GM12878 (cell line): ENCODE measurements around the gene MYBPC2. TPM values are rescaled to one million over a fixed set of nuclear protein-coding genes. Genes with fewer than 3 reads are reported as not detected.

Source experiments
- ATAC-seq: fragments of 200-7000 bp; cut with Tn5 transposase; 3 replicates; pipeline ENCODE4 v1.9.1; 2020; ENCODE audit warnings: mild to moderate bottlenecking, moderate library complexity
- BruUV-seq: library from RNA; stranded (reverse); fragments of 400-500 nt; replicated peaks from 2 replicates; lab custom pipeline; 2021; lab: Mats Ljungman, UMichigan
- CTCF ChIA-PET: fragments of 300-600 bp; sonication (Branson Sonifier 250); formaldehyde crosslinking; extraction: SDS; loops from one replicate; lab custom pipeline; 2021; ENCODE audit warnings: inconsistent platforms; lab: Yijun Ruan, JAX
- POLR2A ChIA-PET: fragments of 350-600 bp; formaldehyde crosslinking; extraction: SDS; loops from one replicate; lab custom pipeline; 2021; ENCODE audit warnings: inconsistent platforms; lab: Charles Lee
- RAD21 ChIA-PET: fragments of 300-600 bp; sonication (Branson Sonifier 250); formaldehyde crosslinking; loops from one replicate; lab custom pipeline; 2023; ENCODE audit warnings: antibody characterized with exemption; ENCODE audit not compliant: unreplicated experiment; lab: Charles Lee
- SMC1A ChIA-PET: fragments of 300-600 bp; sonication (Branson Sonifier 250); formaldehyde crosslinking; loops from one replicate; lab custom pipeline; 2023; ENCODE audit not compliant: unreplicated experiment, uncharacterized antibody; lab: Charles Lee
- DNase-seq: peaks from one replicate; pipeline ENCODE4 v3.0.0-alpha.2; 2011; ENCODE audit warnings: low read depth, low spot score
- FAIRE-seq: peaks from 3 replicates; lab custom pipeline; 2011; peaks lifted over from hg19 to GRCh38; lab: Jason Lieb, UNC
- H2AFZ ChIP-seq: 2 replicates; pipeline ENCODE4 v1.6.0; 2011; ENCODE audit warnings: low read depth, low read length, control low read depth; ENCODE audit not compliant: control insufficient read depth
- H3K27ac ChIP-seq: 2 replicates; pipeline ENCODE4 v1.5.1; 2011; ENCODE audit warnings: control low read depth; ENCODE audit not compliant: control insufficient read depth, insufficient read depth
- H3K27me3 ChIP-seq, 2 experiments: replicated peaks in 1 of 2; 2 replicates each; pipeline versions ENCODE4 v1.6.0 to v1.6.1; 2011; ENCODE audit warnings: low read length in 1 of 2; ENCODE audit not compliant: control insufficient read depth in 2 of 2, insufficient read depth in 2 of 2
- H3K36me3 ChIP-seq, 2 experiments: 2 replicates each; pipeline ENCODE4 v1.5.1; 2011; ENCODE audit warnings: low read length in 1 of 2; ENCODE audit not compliant: control insufficient read depth in 2 of 2, insufficient read depth in 2 of 2
- H3K4me1 ChIP-seq: 2 replicates; pipeline ENCODE4 v1.6.1; 2011; ENCODE audit warnings: mild to moderate bottlenecking, low read length, moderate library complexity, mixed read lengths; ENCODE audit not compliant: control insufficient read depth, insufficient read depth
- H3K4me2 ChIP-seq: 2 replicates; pipeline ENCODE4 v1.6.0; 2011; ENCODE audit warnings: control low read depth; ENCODE audit not compliant: control insufficient read depth, insufficient read depth
- H3K4me3 ChIP-seq: fragments of 200-600 bp; sonication (generic); 2 replicates; pipeline ENCODE4 v1.5.1; 2016
- H3K79me2 ChIP-seq: 2 replicates; pipeline ENCODE4 v1.6.0; 2011; ENCODE audit warnings: low read length; ENCODE audit not compliant: control insufficient read depth, insufficient read depth
- H3K9ac ChIP-seq: 2 replicates; pipeline ENCODE4 v1.8.0; 2011; ENCODE audit warnings: low read length, control low read depth, mixed read lengths; ENCODE audit not compliant: control insufficient read depth, insufficient read depth
- H3K9me3 ChIP-seq: replicated peaks from 3 replicates; pipeline ENCODE4 v1.5.1; 2011; ENCODE audit warnings: mild to moderate bottlenecking, low read length; ENCODE audit not compliant: control insufficient read depth, insufficient read depth
- H4K20me1 ChIP-seq: 2 replicates; pipeline ENCODE4 v1.6.0; 2011; ENCODE audit not compliant: control insufficient read depth, insufficient read depth
- ATF3 ChIP-seq: IDR thresholded peaks from 2 replicates; pipeline ENCODE4 v1.6.1; 2011; ENCODE audit warnings: low read depth, mild to moderate bottlenecking, low read length, moderate library complexity, borderline replicate concordance; ENCODE audit errors: extremely low read depth
- CHD2 ChIP-seq: IDR thresholded peaks from 2 replicates; pipeline ENCODE4 v1.6.1; 2011; ENCODE audit warnings: low read depth, low read length, improper control_type of control experiment, borderline replicate concordance
- FOXK2 ChIP-seq: fragments of 450-650 bp; IDR thresholded peaks from 2 replicates; pipeline ENCODE4 v1.6.1; 2017; ENCODE audit warnings: mild to moderate bottlenecking, moderate library complexity
- LARP7 ChIP-seq: fragments of 450-650 bp; IDR thresholded peaks from 2 replicates; pipeline ENCODE4 v1.6.1; 2017; ENCODE audit warnings: mild to moderate bottlenecking
- NR2C2 ChIP-seq: IDR thresholded peaks from 2 replicates; pipeline ENCODE4 v1.6.1; 2011; ENCODE audit warnings: borderline replicate concordance, low read depth; ENCODE audit not compliant: control insufficient read depth, insufficient read length
- PRDM15 ChIP-seq: fragments of 450-650 bp; formaldehyde crosslinking; IDR thresholded peaks from 2 replicates; pipeline ENCODE4 v1.4.0; 2020; ENCODE audit warnings: mild to moderate bottlenecking, moderate library complexity
- WGBS: methylation state at CpG from one replicate; pipeline ENCODE4 v1.1.6; 2016; ENCODE audit warnings: low lambda C conversion rate; ENCODE audit not compliant: insufficient replicate concordance, insufficient coverage; ENCODE audit errors: missing lambda C conversion rate; 5-methylcytosine and 5-hydroxymethylcytosine counted together
- in situ Hi-C: fragments of 300-500 bp; cut with MboI; formaldehyde crosslinking; loops from 9 replicates; pipeline ENCODE4 v1.14.3; 2018; ENCODE audit warnings: mixed read lengths
- intact Hi-C: fragments of 100-400 bp; cut with micrococcal nuclease; formaldehyde crosslinking; loops from one replicate; pipeline ENCODE4 v1.14.2; 2022; ENCODE audit not compliant: unreplicated experiment
- polyA plus RNA-seq, 11 experiments: library from polyadenylated mRNA; depleted of rRNA in 4 of 11; unstranded in 6 of 11; stranded (reverse) in 5 of 11; fragments of >200 nt; fragmentation: Nextera tagmentation in 4 of 11; fragmentation: Illumina TruSeq in 1 of 11; extraction: Ambion mirVana in 4 of 11; extraction: Trizol in 1 of 11; gene quantifications; 1 replicate in 1 of 11; 2 replicates in 10 of 11; pipeline versions ENCODE4 v1.2.1 to v1.2.3, GENCODE V29; 2011 to 2016; ENCODE audit warnings: inconsistent platforms in 2 of 11, missing spikeins in 2 of 11, low read depth in 1 of 11
- total RNA-seq, 4 experiments: library from RNA; depleted of rRNA in 3 of 4; stranded (reverse); fragments of >200 nt in 3 of 4; fragmentation: Illumina TruSeq in 1 of 4; extraction: Trizol in 1 of 4; gene quantifications; 2 replicates each; pipeline versions ENCODE4 v1.2.1 to v1.2.3, GENCODE V29; 2013 to 2021

MYBPC2 gene
- total and polyA plus RNA-seq, 10 of the 15 experiments (the other 5 are each of a cell fraction or from before 2014, with no cell fraction given): 0.09 to 2.6 (median 0.61) TPM

- TF ChIP-seq CHD2 (no peak), ATF3 (no peak), FOXK2 (no peak), LARP7 (no peak), NR2C2 (no peak), PRDM15 (CRISPR knock-in tag) (no peak)
- TF ChIP-seq, all 136 proteins: peak for 0
- no peaks in the 10 kb centered on the region for H3K27me3 ChIP-seq
- no peaks in the 10 kb centered on the region for H4K20me1 ChIP-seq
- BruUV-seq: no TSS peak
- H3K27ac ChIP-seq: no peak within 1 kb of the TSS
- 26% methylated on average over 21 of the region's 22 CpGs for WGBS
- DNase-seq (no peak), ATAC-seq (no peak), FAIRE-seq (no peak)
- RAD21 ChIA-PET: no interaction called here
- SMC1A ChIA-PET: no interaction called here
- no peak within 1 kb of the TSS for H3K9ac ChIP-seq
- in situ Hi-C loops (no loop called here), intact Hi-C loops (no loop called here)
- no peak within 1 kb of the TSS for H3K4me2 ChIP-seq
- H3K79me2 ChIP-seq: no peaks in the 10 kb centered on the region
- no peak within 1 kb of the TSS for H2AFZ ChIP-seq
- POLR2A ChIA-PET: no interaction called here
- H3K9me3 ChIP-seq: no peaks in the 10 kb centered on the region
- CTCF ChIA-PET: no interaction called here
- H3K4me3 ChIP-seq: no peak within 1 kb of the TSS
- peaks cover 3% of the 10 kb centered on the region; the same call in 1 of the 2 replicates for H3K4me1 ChIP-seq
- no peaks in the 10 kb centered on the region for H3K36me3 ChIP-seq
Observed at GRCh38 chr19:50513746-50514345, 81.2 kb downstream of the MYBPC2 start, which contains the start of gene ASPDH. ASPDH (minus strand) TSS chr19:50513913; CDS start chr19:50513823, 90 bp downstream.
